ENCODE measurements around the gene MYH13.

The MYH13 gene

GRCh38 chr17:10352893-10353292, 19.9 kb downstream of the MYH13 start:
- POLR2A ChIA-PET: no interaction called here
- TF ChIP-seq TARDBP (IDR thresholded peaks at IDR 0.05) (no peak), CTBP1 (IDR thresholded peaks at IDR 0.05; ENCODE audit: borderline replicate concordance) (no peak), FOXA1 (IDR thresholded peaks at IDR 0.05) (no peak), BHLHE40 (IDR thresholded peaks at IDR 0.05; ENCODE audit: borderline replicate concordance) (no peak), ELF4 (IDR thresholded peaks at IDR 0.05) (no peak), PKNOX1 (IDR thresholded peaks at IDR 0.05) (no peak), NFRKB (IDR thresholded peaks at IDR 0.05) (no peak), LEF1 (IDR thresholded peaks at IDR 0.05; ENCODE audit: borderline replicate concordance) (no peak), ZNF384 (IDR thresholded peaks at IDR 0.05) (no peak), FOXM1 (IDR thresholded peaks at IDR 0.05; ENCODE audit: borderline replicate concordance) (no peak), ARNT (IDR thresholded peaks at IDR 0.05) (no peak), L3MBTL2 (conservative IDR thresholded peaks at IDR 0.05) (no peak)
- CTCF ChIA-PET: no interaction called here
- no peak for DNase-seq (ENCODE audit: extremely low spot score)

- TF ChIP-seq SP1 (IDR thresholded peaks at IDR 0.05): no peak
- peak; percentile 19 for DNase-seq (ENCODE audit: extremely low spot score)
- ChIA-PET POLR2A (no interaction called here), CTCF (no interaction called here)
Observed at GRCh38 chr17:10349403-10349802, 23.4 kb downstream of the MYH13 start.

DNA sequence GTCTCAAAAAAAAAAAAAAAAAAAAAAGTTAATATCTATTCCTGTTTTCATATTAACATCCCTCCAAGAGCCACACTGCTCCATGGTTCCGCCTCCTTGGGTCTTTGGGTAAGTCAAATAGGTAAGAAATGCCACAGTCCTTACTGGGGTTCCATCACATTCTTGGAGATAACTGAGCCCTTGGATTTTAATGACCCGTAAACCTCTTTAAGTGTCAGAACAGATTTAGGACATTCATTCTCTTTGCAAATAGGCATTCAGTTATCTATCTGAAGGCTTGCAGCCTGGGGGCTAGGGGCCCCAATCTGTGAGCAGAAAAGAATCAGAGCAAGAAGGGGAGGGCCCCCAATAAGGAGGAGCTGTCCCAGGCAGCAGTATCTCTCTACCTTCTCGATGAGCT, 28.0 kb downstream of the MYH13 start:
- TF ChIP-seq L3MBTL2 (conservative IDR thresholded peaks at IDR 0.05): no peak
- TF ChIP-seq CTBP1 (IDR thresholded peaks at IDR 0.05; ENCODE audit: borderline replicate concordance): no peak
- TF ChIP-seq HDGF (IDR thresholded peaks at IDR 0.05; ENCODE audit: borderline replicate concordance): no peak
- no peak for TF ChIP-seq TARDBP (IDR thresholded peaks at IDR 0.05)
- TF ChIP-seq FOXA1 (IDR thresholded peaks at IDR 0.05): no peak
- TF ChIP-seq ELF4 (IDR thresholded peaks at IDR 0.05): no peak
- TF ChIP-seq NFRKB (IDR thresholded peaks at IDR 0.05): no peak
- CTCF ChIA-PET: no interaction called here
- no peak for DNase-seq (ENCODE audit: extremely low spot score)
- POLR2A ChIA-PET: no interaction called here

DNA sequence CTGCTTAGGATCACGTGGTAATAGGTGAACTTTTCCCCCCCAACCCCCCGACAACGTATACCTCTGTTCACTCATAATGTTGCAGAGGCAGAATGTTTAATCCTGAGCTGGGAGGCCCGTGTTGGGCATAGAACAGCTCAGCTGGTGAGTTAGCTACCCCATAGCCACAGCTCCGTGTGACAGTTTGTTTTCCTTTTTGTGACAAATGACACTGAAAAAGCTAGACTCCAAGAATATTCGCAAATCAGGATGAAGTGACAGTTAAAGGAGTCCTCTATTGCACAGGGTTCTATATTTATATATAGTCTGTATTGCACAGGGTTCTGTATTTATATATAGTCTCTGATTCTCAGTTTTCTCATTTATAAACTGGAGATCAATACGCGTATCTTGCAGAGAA, 33.8 kb downstream of the MYH13 start:
- DNase-seq (ENCODE audit: extremely low spot score): no peak
- TF ChIP-seq SUZ12 (IDR thresholded peaks at IDR 0.05) (no peak), SP1 (IDR thresholded peaks at IDR 0.05) (no peak), ARNT (IDR thresholded peaks at IDR 0.05) (no peak), TARDBP (IDR thresholded peaks at IDR 0.05) (no peak), L3MBTL2 (conservative IDR thresholded peaks at IDR 0.05) (no peak), FOXM1 (IDR thresholded peaks at IDR 0.05; ENCODE audit: borderline replicate concordance) (no peak), LEF1 (IDR thresholded peaks at IDR 0.05; ENCODE audit: borderline replicate concordance) (no peak), CTBP1 (IDR thresholded peaks at IDR 0.05; ENCODE audit: borderline replicate concordance) (no peak), ZNF384 (IDR thresholded peaks at IDR 0.05) (no peak)
- ChIA-PET POLR2A (no interaction called here), CTCF (no interaction called here)

- no peak for TF ChIP-seq FOXM1 (IDR thresholded peaks at IDR 0.05; ENCODE audit: borderline replicate concordance)
- no peak for TF ChIP-seq SUZ12 (IDR thresholded peaks at IDR 0.05)
- TF ChIP-seq L3MBTL2 (conservative IDR thresholded peaks at IDR 0.05): no peak
- no peak for TF ChIP-seq TARDBP (IDR thresholded peaks at IDR 0.05)
- no peak for TF ChIP-seq ELF4 (IDR thresholded peaks at IDR 0.05)
- TF ChIP-seq LEF1 (IDR thresholded peaks at IDR 0.05; ENCODE audit: borderline replicate concordance): no peak
- TF ChIP-seq FOXK2 (IDR thresholded peaks at IDR 0.05): no peak
- no peak for TF ChIP-seq FOXA1 (IDR thresholded peaks at IDR 0.05)
- no peak for TF ChIP-seq ARNT (IDR thresholded peaks at IDR 0.05)
- DNase-seq (ENCODE audit: extremely low spot score): no peak
- ChIA-PET CTCF (interaction anchor here (0.6 to 0.7 kb wide), 2 partner anchors 393 to 1235 kb away, joined by 3 to 4 read pairs; no protein-coding TSS in a partner anchor), POLR2A (no interaction called here)
Observed at GRCh38 chr17:10337976-10338375, 34.8 kb downstream of the MYH13 start.

GRCh38 chr17:10337136-10337535, 35.7 kb downstream of the MYH13 start:
- DNase-seq (ENCODE audit: extremely low spot score): no peak
- ChIA-PET POLR2A (no interaction called here), CTCF (interaction anchor here (0.7 kb wide), 1 partner anchor 1234 kb away, joined by 3 read pairs; no protein-coding TSS in a partner anchor)
- no peak for TF ChIP-seq FOXA1 (IDR thresholded peaks at IDR 0.05)
- TF ChIP-seq SUZ12 (IDR thresholded peaks at IDR 0.05): no peak
- TF ChIP-seq L3MBTL2 (conservative IDR thresholded peaks at IDR 0.05): no peak
- TF ChIP-seq NFRKB (IDR thresholded peaks at IDR 0.05): no peak
- no peak for TF ChIP-seq ZNF384 (IDR thresholded peaks at IDR 0.05)
- TF ChIP-seq FOXK2 (IDR thresholded peaks at IDR 0.05): no peak
- TF ChIP-seq FOXM1 (IDR thresholded peaks at IDR 0.05; ENCODE audit: borderline replicate concordance): no peak

DNA sequence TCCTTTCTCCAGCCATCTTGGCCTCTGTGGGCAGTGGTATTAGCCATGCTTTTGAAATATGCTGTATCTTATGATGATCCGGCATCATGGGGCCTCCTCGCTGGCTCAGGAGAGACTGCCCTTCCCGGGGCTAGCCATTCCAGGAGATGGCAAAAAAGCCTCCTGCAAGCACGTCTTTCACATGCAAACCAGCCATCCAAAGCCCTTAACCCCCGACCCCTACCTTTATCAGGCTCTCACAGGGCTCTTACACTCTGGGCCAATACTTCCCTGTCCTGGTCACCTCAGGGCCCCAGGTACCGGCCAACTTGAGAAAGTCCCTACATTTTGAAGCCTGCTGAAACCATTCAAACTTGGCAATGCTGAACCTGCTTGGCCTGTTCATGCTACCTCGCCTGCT, 36.4 kb downstream of the MYH13 start:
- DNase-seq (ENCODE audit: extremely low spot score): no peak
- CTCF ChIA-PET: interaction anchor here (1.3 kb wide), 1 partner anchor 279 kb away, joined by 3 read pairs; no protein-coding TSS in a partner anchor
- TF ChIP-seq FOXK2 (IDR thresholded peaks at IDR 0.05) (no peak), ELF4 (IDR thresholded peaks at IDR 0.05) (no peak), NFRKB (IDR thresholded peaks at IDR 0.05) (no peak)
- POLR2A ChIA-PET: no interaction called here

DNA sequence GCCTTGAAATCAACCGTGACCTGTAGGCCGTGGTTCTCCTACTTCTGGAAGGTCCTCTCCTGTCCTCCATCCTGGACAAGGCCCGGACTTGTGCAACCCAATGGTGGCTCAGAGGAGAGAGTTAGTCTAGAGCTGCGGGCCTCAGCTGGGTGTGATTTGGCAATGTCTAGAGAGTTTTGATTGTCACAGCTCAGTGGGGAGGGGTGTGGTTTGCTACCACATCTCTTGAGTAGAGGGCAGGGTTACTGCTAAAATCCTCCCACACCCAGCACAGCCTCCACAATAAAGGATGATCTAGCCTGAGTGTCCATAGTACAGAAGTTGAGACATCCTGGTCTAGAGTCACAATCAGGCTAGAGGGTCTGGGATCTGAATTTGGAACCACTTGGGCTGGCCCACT, 40.3 kb downstream of the MYH13 start:
- CTCF ChIA-PET: interaction anchor here (1.4 kb wide), 1 partner anchor 285 kb away, joined by 7 read pairs; no protein-coding TSS in a partner anchor
- no peak for DNase-seq (ENCODE audit: extremely low spot score)
- POLR2A ChIA-PET: no interaction called here
- TF ChIP-seq FOXM1 (IDR thresholded peaks at IDR 0.05; ENCODE audit: borderline replicate concordance) (no peak), FOXA1 (IDR thresholded peaks at IDR 0.05) (no peak), CTBP1 (IDR thresholded peaks at IDR 0.05; ENCODE audit: borderline replicate concordance) (no peak), SUZ12 (IDR thresholded peaks at IDR 0.05) (no peak), FOXK2 (IDR thresholded peaks at IDR 0.05) (no peak), L3MBTL2 (conservative IDR thresholded peaks at IDR 0.05) (no peak), ARNT (IDR thresholded peaks at IDR 0.05) (no peak), BHLHE40 (IDR thresholded peaks at IDR 0.05; ENCODE audit: borderline replicate concordance) (no peak), TARDBP (IDR thresholded peaks at IDR 0.05) (no peak), NFRKB (IDR thresholded peaks at IDR 0.05) (no peak), ELF4 (IDR thresholded peaks at IDR 0.05) (no peak), SP1 (IDR thresholded peaks at IDR 0.05) (no peak), LEF1 (IDR thresholded peaks at IDR 0.05; ENCODE audit: borderline replicate concordance) (no peak), HDGF (IDR thresholded peaks at IDR 0.05; ENCODE audit: borderline replicate concordance) (no peak), ZNF384 (IDR thresholded peaks at IDR 0.05) (no peak)

All from HEK293T (cell line).